GM23338 (cell line): Measurements from ENCODE around the gene SIL1. TPM values are rescaled to one million over a fixed set of nuclear protein-coding genes. Genes with fewer than 3 reads are reported as not detected.

Experiments used
- ATAC-seq: fragments of 200-7000 bp; cut with Tn5 transposase; 3 replicates; pipeline ENCODE4 v1.9.1; 2020
- DNase-seq: peaks from one replicate; pipeline ENCODE4 v3.0.0-alpha.2; 2015; ENCODE audit warnings: low spot score
- H2AFZ ChIP-seq: fragments of 200-600 bp; sonication (generic); 2 replicates; pipeline ENCODE4 v1.8.0; 2016; ENCODE audit warnings: antibody characterized with exemption, mild to moderate bottlenecking, moderate library complexity
- H3F3A ChIP-seq: fragments of 200-600 bp; sonication (generic); replicated peaks from 2 replicates; pipeline ENCODE4 v1.8.0; 2017; ENCODE audit warnings: antibody characterized with exemption, mixed run types, low read depth
- H3K27ac ChIP-seq: fragments of 200-600 bp; sonication (generic); 2 replicates; pipeline ENCODE4 v1.6.1; 2016; ENCODE audit warnings: low read depth
- H3K27me3 ChIP-seq: fragments of 200-600 bp; sonication (generic); 2 replicates; pipeline ENCODE4 v1.8.0; 2016; ENCODE audit warnings: mild to moderate bottlenecking, mixed run types, moderate library complexity; ENCODE audit not compliant: insufficient read depth
- H3K36me3 ChIP-seq: fragments of 200-600 bp; sonication (generic); 2 replicates; pipeline ENCODE4 v1.8.0; 2016; ENCODE audit warnings: mild to moderate bottlenecking; ENCODE audit not compliant: insufficient read depth
- H3K4me1 ChIP-seq: fragments of 200-600 bp; sonication (generic); 2 replicates; pipeline ENCODE4 v1.8.0; 2016; ENCODE audit warnings: mild to moderate bottlenecking, moderate library complexity; ENCODE audit not compliant: insufficient read depth
- H3K4me2 ChIP-seq: fragments of 200-600 bp; sonication (generic); 2 replicates; pipeline ENCODE4 v1.7.1; 2017; ENCODE audit warnings: mixed run types
- H3K4me3 ChIP-seq: fragments of 200-600 bp; sonication (generic); 2 replicates; pipeline ENCODE4 v1.6.1; 2016; ENCODE audit warnings: mixed run types
- H3K79me2 ChIP-seq: fragments of 200-600 bp; sonication (generic); replicated peaks from 2 replicates; pipeline ENCODE4 v1.8.0; 2017; ENCODE audit warnings: mild to moderate bottlenecking; ENCODE audit not compliant: insufficient read depth
- H3K9me2 ChIP-seq: fragments of 200-600 bp; sonication (generic); 2 replicates; pipeline ENCODE4 v1.8.0; 2017; ENCODE audit not compliant: insufficient read depth
- H4K20me1 ChIP-seq: fragments of 200-600 bp; sonication (generic); replicated peaks from 2 replicates; pipeline ENCODE4 v1.8.0; 2017; ENCODE audit warnings: mild to moderate bottlenecking; ENCODE audit not compliant: insufficient read depth
- H3K27ac Mint-ChIP-seq: 2 replicates; pipeline ENCODE4 v1.8.0; 2020; ENCODE audit warnings: inconsistent platforms, mild to moderate bottlenecking, moderate library complexity, mixed read lengths
- H3K27me3 Mint-ChIP-seq: 3 replicates; pipeline ENCODE4 v1.8.0; 2022; ENCODE audit warnings: low read depth, mild to moderate bottlenecking, moderate library complexity, mixed read lengths, inconsistent platforms; ENCODE audit not compliant: insufficient read depth, poor library complexity
- H3K36me3 Mint-ChIP-seq: 3 replicates; pipeline ENCODE4 v1.8.0; 2021; ENCODE audit warnings: low read depth, mild to moderate bottlenecking, inconsistent platforms, moderate library complexity, mixed read lengths
- H3K4me1 Mint-ChIP-seq: 3 replicates; pipeline ENCODE4 v1.8.0; 2020; ENCODE audit warnings: mild to moderate bottlenecking, inconsistent platforms, mixed read lengths
- H3K4me3 Mint-ChIP-seq: 3 replicates; pipeline ENCODE4 v1.8.0; 2021; ENCODE audit warnings: moderate library complexity, mild to moderate bottlenecking, inconsistent platforms, mixed read lengths
- H3K9me3 Mint-ChIP-seq: 3 replicates; pipeline ENCODE4 v1.8.0; 2020; ENCODE audit warnings: moderate library complexity, mild to moderate bottlenecking, inconsistent platforms, mixed read lengths
- CREB1 ChIP-seq: fragments of 250-450 bp; sonication (Bioruptor Pico); IDR thresholded peaks from 2 replicates; pipeline ENCODE4 v1.5.0; 2020; ENCODE audit warnings: low read depth, mild to moderate bottlenecking, moderate library complexity
- CTCF ChIP-seq, 2 experiments: fragments of 200-600 bp in 1 of 2; sonication (generic) in 1 of 2; conservative IDR thresholded peaks; 2 replicates each; pipeline versions ENCODE4 v1.5.1 to v1.6.1; 2016 to 2017; ENCODE audit warnings: antibody characterized with exemption in 2 of 2, low read depth in 2 of 2, mild to moderate bottlenecking in 2 of 2, moderate library complexity in 1 of 2
- ETS1 ChIP-seq: IDR thresholded peaks from 2 replicates; pipeline ENCODE4 v1.6.1; 2016; ENCODE audit warnings: antibody characterized with exemption
- EZH2 ChIP-seq: fragments of 200-600 bp; sonication (generic); IDR thresholded peaks from one replicate; pipeline ENCODE4 v1.8.0; 2017; ENCODE audit warnings: antibody characterized with exemption, mild to moderate bottlenecking, low read depth; ENCODE audit not compliant: unreplicated experiment
- JUNB ChIP-seq: IDR thresholded peaks from one replicate; pipeline ENCODE4 v1.6.1; 2016; ENCODE audit warnings: antibody characterized with exemption; ENCODE audit not compliant: unreplicated experiment
- NANOG ChIP-seq: IDR thresholded peaks from 2 replicates; pipeline ENCODE4 v1.6.1; 2016; ENCODE audit warnings: antibody characterized with exemption, borderline replicate concordance
- POLR2AphosphoS5 ChIP-seq: IDR thresholded peaks from 2 replicates; pipeline ENCODE4 v1.6.1; 2016; ENCODE audit warnings: antibody characterized with exemption, low read depth
- REST ChIP-seq: IDR thresholded peaks from one replicate; pipeline ENCODE4 v1.6.1; 2018; ENCODE audit warnings: antibody characterized with exemption; ENCODE audit not compliant: unreplicated experiment
- STAT1 ChIP-seq: IDR thresholded peaks from one replicate; pipeline ENCODE4 v1.6.1; 2016; ENCODE audit warnings: antibody characterized with exemption; ENCODE audit not compliant: unreplicated experiment
- ZNF114 ChIP-seq: fragments of 250-450 bp; sonication (Bioruptor Pico); IDR thresholded peaks from 2 replicates; pipeline ENCODE4 v1.5.0; 2020; ENCODE audit warnings: mild to moderate bottlenecking, moderate library complexity
- ZNF462 ChIP-seq: fragments of 250-450 bp; sonication (Bioruptor Pico); IDR thresholded peaks from 2 replicates; pipeline ENCODE4 v1.5.0; 2020; ENCODE audit warnings: mild to moderate bottlenecking, moderate library complexity
- polyA plus RNA-seq: library from polyadenylated mRNA; unstranded; fragments of >200 nt; fragmentation: Nextera tagmentation; extraction: Ambion mirVana; gene quantifications from 2 replicates; pipeline ENCODE4 v1.2.1, GENCODE V29; 2016
- total RNA-seq: library from RNA; depleted of rRNA; stranded (reverse); fragments of >200 nt; shearing (Covaris generic); gene quantifications from 2 replicates; pipeline ENCODE4 v1.2.3, GENCODE V29; 2014

Gene SIL1
- total and polyA plus RNA-seq, 2 experiments from 2014 or later = 5.5 to 5.9 TPM

GRCh38 chr5:139158791-139159190, 39.4 kb downstream of the SIL1 start (continued):
- no peak for TF ChIP-seq CTCF (conservative IDR thresholded peaks at IDR 0.05; ENCODE audit: low read depth in 2 of 2)

- peaks cover 31% of the 10 kb centered on the region for H3K4me1 Mint-ChIP-seq
- peaks cover 24% of the 10 kb centered on the region for H3K4me1 ChIP-seq
- H3K9me3 Mint-ChIP-seq = no peaks in the 10 kb centered on the region
- ATAC-seq = no peak
- no peak overlapping the region for H3K4me3 ChIP-seq
- H3K27ac Mint-ChIP-seq = no peak overlapping the region
- H3K36me3 ChIP-seq = no peaks in the 10 kb centered on the region
- H3K4me3 Mint-ChIP-seq = no peak overlapping the region
- no peak overlapping the region for H2AFZ ChIP-seq
- no peaks in the 10 kb centered on the region for H4K20me1 ChIP-seq
- no peaks in the 10 kb centered on the region for H3K27me3 Mint-ChIP-seq
- no peaks in the 10 kb centered on the region for H3K36me3 Mint-ChIP-seq
- no peaks in the 10 kb centered on the region for H3F3A ChIP-seq
- H3K9me2 ChIP-seq = no peaks in the 10 kb centered on the region
- no peak overlapping the region for H3K27ac ChIP-seq
- H3K27me3 ChIP-seq = no peaks in the 10 kb centered on the region
- no peak for DNase-seq
- H3K79me2 ChIP-seq = no peaks in the 10 kb centered on the region
- H3K4me2 ChIP-seq = no peak overlapping the region
- TF ChIP-seq ZNF114 (CRISPR knock-in tag) (no peak), ZNF462 (no peak), STAT1 (no peak), POLR2AphosphoS5 (no peak), EZH2 (no peak), NANOG (no peak), CTCF (conservative IDR thresholded peaks at IDR 0.05; ENCODE audit: low read depth in 2 of 2) (no peak), CREB1 (CRISPR knock-in tag) (no peak), ETS1 (no peak), JUNB (no peak), REST (no peak)
These were observed 40.6 kb downstream of the SIL1 start for GRCh38 chr5:139157556-139157955.
